SK-N-SH (cell line): ENCODE measurements around the gene SLC8A1. TPM values are rescaled to one million over a fixed set of nuclear protein-coding genes. Genes with fewer than 3 reads are reported as not detected.

Source experiments
- CTCF ChIA-PET: fragments of 300-600, 350-600 bp; formaldehyde crosslinking; extraction: SDS; loops from one replicate; lab custom pipeline; 2021; lab: Yijun Ruan, JAX
- POLR2A ChIA-PET: fragments of 350-600 bp; sonication (Branson Sonifier 250); formaldehyde crosslinking; extraction: SDS; loops from one replicate; lab custom pipeline; 2020; ENCODE audit warnings: antibody characterized with exemption, inconsistent platforms; lab: Yijun Ruan, JAX
- DNase-seq: peaks from one replicate; pipeline ENCODE4 v3.0.0; 2012
- H2AFZ ChIP-seq: fragments of 200-600 bp; sonication (generic); 2 replicates; pipeline ENCODE4 v1.8.1; 2016; ENCODE audit warnings: antibody characterized with exemption, mild to moderate bottlenecking, low read depth
- H3F3A ChIP-seq: fragments of 200-600 bp; sonication (generic); replicated peaks from 2 replicates; pipeline ENCODE3; 2016; ENCODE audit warnings: antibody characterized with exemption, mild to moderate bottlenecking; ENCODE audit not compliant: insufficient read depth
- H3K27ac ChIP-seq, 2 experiments: fragments of 200-500 bp in 1 of 2; fragments of 200-600 bp in 1 of 2; sonication (Bioruptor generic) in 1 of 2; sonication (generic), shearing (Covaris generic) in 1 of 2; 2 replicates each; pipeline versions ENCODE4 v1.5.1 to v1.6.1; 2014 to 2016; ENCODE audit warnings: low read depth in 2 of 2, inconsistent platforms in 1 of 2, low read length in 1 of 2, mild to moderate bottlenecking in 1 of 2, mixed read lengths in 1 of 2
- H3K27me3 ChIP-seq: fragments of 200-600 bp; sonication (generic), shearing (Covaris generic); 2 replicates; pipeline ENCODE4 v1.6.1; 2016; ENCODE audit warnings: mixed run types; ENCODE audit not compliant: insufficient read depth
- H3K36me3 ChIP-seq, 2 experiments: fragments of 200-500 bp in 1 of 2; fragments of 200-600 bp in 1 of 2; sonication (Bioruptor generic) in 1 of 2; sonication (generic) in 1 of 2; replicated peaks in 1 of 2; 2 replicates each; pipeline versions ENCODE3 to v1.5.1; 2014 to 2016; ENCODE audit warnings: low read length in 1 of 2, mild to moderate bottlenecking in 1 of 2; ENCODE audit not compliant: insufficient read depth in 2 of 2, control insufficient read depth in 1 of 2
- H3K4me1 ChIP-seq, 2 experiments: fragments of 200-500 bp in 1 of 2; fragments of 200-600 bp in 1 of 2; sonication (Bioruptor generic) in 1 of 2; sonication (generic), shearing (Covaris generic) in 1 of 2; 2 replicates each; pipeline versions ENCODE4 v1.5.1 to v1.6.1; 2014 to 2016; ENCODE audit warnings: low read depth in 1 of 2, low read length in 1 of 2, mixed run types in 1 of 2; ENCODE audit not compliant: insufficient read depth in 2 of 2, control insufficient read depth in 1 of 2
- H3K4me2 ChIP-seq: fragments of 200-600 bp; sonication (generic), shearing (Covaris generic); 2 replicates; pipeline ENCODE4 v1.6.1; 2017; ENCODE audit warnings: mixed run types
- H3K4me3 ChIP-seq, 2 experiments: fragments of 200-500 bp in 1 of 2; fragments of 200-600 bp in 1 of 2; sonication (Bioruptor generic) in 1 of 2; sonication (generic), shearing (Covaris generic) in 1 of 2; 2 replicates each; pipeline versions ENCODE4 v1.5.1 to v1.8.1; 2014 to 2016; ENCODE audit warnings: low read depth in 2 of 2, inconsistent platforms in 1 of 2, low read length in 1 of 2, mild to moderate bottlenecking in 1 of 2, mixed read lengths in 1 of 2, moderate library complexity in 1 of 2
- H3K79me2 ChIP-seq: fragments of 200-600 bp; sonication (generic); 2 replicates; pipeline ENCODE4 v1.8.1; 2017; ENCODE audit warnings: mild to moderate bottlenecking; ENCODE audit not compliant: insufficient read depth
- H3K9ac ChIP-seq: fragments of 200-600 bp; sonication (generic); 2 replicates; pipeline ENCODE4 v1.6.1; 2017; ENCODE audit warnings: mixed run types
- H3K9me2 ChIP-seq: fragments of 200-600 bp; sonication (generic); 2 replicates; pipeline ENCODE4 v1.6.1; 2017; ENCODE audit warnings: mixed run types
- H3K9me3 ChIP-seq: fragments of 200-600 bp; sonication (generic); 2 replicates; pipeline ENCODE4 v1.6.1; 2017; ENCODE audit warnings: mixed run types, mild to moderate bottlenecking, moderate library complexity
- H4K20me1 ChIP-seq: fragments of 200-600 bp; sonication (generic); 2 replicates; pipeline ENCODE4 v1.6.1; 2017; ENCODE audit warnings: mild to moderate bottlenecking, mixed run types; ENCODE audit not compliant: insufficient read depth
- CHD2 ChIP-seq: fragments of 150-350 bp; IDR thresholded peaks from 2 replicates; pipeline ENCODE4 v1.6.1; 2018; ENCODE audit warnings: low read length; ENCODE audit not compliant: partially characterized antibody
- ELF1 ChIP-seq: IDR thresholded peaks from 2 replicates; pipeline ENCODE4 v1.4.0; 2012
- EP300 ChIP-seq, 2 experiments: IDR thresholded peaks; 2 replicates each; pipeline versions ENCODE4 v1.4.0 to v1.6.1; 2012; ENCODE audit warnings: borderline replicate concordance in 1 of 2, low read depth in 1 of 2, low read length in 1 of 2
- FOSL2 ChIP-seq: IDR thresholded peaks from 2 replicates; pipeline ENCODE4 v1.4.0; 2012; ENCODE audit warnings: low read depth, mild to moderate bottlenecking, moderate library complexity, borderline replicate concordance
- FOXJ3 ChIP-seq: sonication (generic); formaldehyde crosslinking; IDR thresholded peaks from 2 replicates; pipeline ENCODE4 v1.5.1; 2020; ENCODE audit warnings: mild to moderate bottlenecking, missing genetic modification reagents
- GABPA ChIP-seq: IDR thresholded peaks from 2 replicates; pipeline ENCODE4 v1.4.0; 2012; ENCODE audit warnings: low read depth, mild to moderate bottlenecking
- GATA2 ChIP-seq: sonication (generic); formaldehyde crosslinking; IDR thresholded peaks from 2 replicates; pipeline ENCODE4 v1.5.0; 2020; ENCODE audit warnings: mild to moderate bottlenecking, missing genetic modification reagents
- JUND ChIP-seq: IDR thresholded peaks from 2 replicates; pipeline ENCODE4 v1.4.0; 2012
- MAX ChIP-seq: IDR thresholded peaks from 2 replicates; pipeline ENCODE4 v1.4.0; 2012; ENCODE audit warnings: low read depth
- MXI1 ChIP-seq: IDR thresholded peaks from 2 replicates; pipeline ENCODE4 v1.6.1; 2012; ENCODE audit warnings: mild to moderate bottlenecking, low read depth, low read length, improper control_type of control experiment
- NRF1 ChIP-seq: IDR thresholded peaks from 2 replicates; pipeline ENCODE4 v1.6.1; 2012; ENCODE audit warnings: low read depth, mild to moderate bottlenecking, low read length
- RXRA ChIP-seq: IDR thresholded peaks from 2 replicates; pipeline ENCODE4 v1.4.0; 2012; ENCODE audit warnings: low read depth, mild to moderate bottlenecking, borderline replicate concordance
- SIN3A ChIP-seq: IDR thresholded peaks from 2 replicates; pipeline ENCODE4 v1.6.1; 2012; ENCODE audit warnings: low read depth, mild to moderate bottlenecking, low read length, moderate library complexity, borderline replicate concordance
- SMC3 ChIP-seq: IDR thresholded peaks from 2 replicates; pipeline ENCODE4 v1.6.1; 2012; ENCODE audit warnings: low read depth, low read length, improper control_type of control experiment
- TAF1 ChIP-seq: IDR thresholded peaks from 2 replicates; pipeline ENCODE4 v1.6.1; 2012; ENCODE audit warnings: low read depth, mild to moderate bottlenecking, low read length, moderate library complexity, borderline replicate concordance
- TCF12 ChIP-seq: IDR thresholded peaks from 2 replicates; pipeline ENCODE4 v1.4.0; 2012
- TEAD4 ChIP-seq: IDR thresholded peaks from 2 replicates; pipeline ENCODE4 v1.4.0; 2012; ENCODE audit warnings: mild to moderate bottlenecking, borderline replicate concordance; ENCODE audit not compliant: insufficient read depth
- USF2 ChIP-seq: fragments of 150-350 bp; IDR thresholded peaks from 2 replicates; pipeline ENCODE4 v1.6.1; 2017; ENCODE audit warnings: antibody characterized with exemption, low read length, low read depth, borderline replicate concordance
- WGBS: methylation state at CpG from one replicate; pipeline ENCODE4 v1.1.6; 2017; ENCODE audit warnings: low lambda C conversion rate; 5-methylcytosine and 5-hydroxymethylcytosine counted together
- polyA plus RNA-seq, 3 experiments: library from polyadenylated mRNA; depleted of rRNA; stranded (reverse); fragments of >200 nt; gene quantifications; 2 replicates each; pipeline ENCODE4 v1.2.3, GENCODE V29; 2012
- TF ChIP-seq, protein P1 (sequence below): IDR thresholded peaks from 2 replicates; pipeline ENCODE4 v1.6.1; 2012; ENCODE audit warnings: mild to moderate bottlenecking, low read depth, low read length, moderate library complexity
- TF ChIP-seq, protein P2 (sequence below): IDR thresholded peaks from 2 replicates; pipeline ENCODE4; 2012

SLC8A1 gene
- polyA plus RNA-seq (2012; rRNA removed): 3.2 and 4.6 TPM in 2 replicates
- 4.1 and 4.4 TPM in 2 replicates for polyA plus RNA-seq (2012; cell fraction: cytosol; rRNA removed)
- 1.2 and 2.9 TPM in 2 replicates for polyA plus RNA-seq (2012; cell fraction: nucleus; rRNA removed)

DNA sequence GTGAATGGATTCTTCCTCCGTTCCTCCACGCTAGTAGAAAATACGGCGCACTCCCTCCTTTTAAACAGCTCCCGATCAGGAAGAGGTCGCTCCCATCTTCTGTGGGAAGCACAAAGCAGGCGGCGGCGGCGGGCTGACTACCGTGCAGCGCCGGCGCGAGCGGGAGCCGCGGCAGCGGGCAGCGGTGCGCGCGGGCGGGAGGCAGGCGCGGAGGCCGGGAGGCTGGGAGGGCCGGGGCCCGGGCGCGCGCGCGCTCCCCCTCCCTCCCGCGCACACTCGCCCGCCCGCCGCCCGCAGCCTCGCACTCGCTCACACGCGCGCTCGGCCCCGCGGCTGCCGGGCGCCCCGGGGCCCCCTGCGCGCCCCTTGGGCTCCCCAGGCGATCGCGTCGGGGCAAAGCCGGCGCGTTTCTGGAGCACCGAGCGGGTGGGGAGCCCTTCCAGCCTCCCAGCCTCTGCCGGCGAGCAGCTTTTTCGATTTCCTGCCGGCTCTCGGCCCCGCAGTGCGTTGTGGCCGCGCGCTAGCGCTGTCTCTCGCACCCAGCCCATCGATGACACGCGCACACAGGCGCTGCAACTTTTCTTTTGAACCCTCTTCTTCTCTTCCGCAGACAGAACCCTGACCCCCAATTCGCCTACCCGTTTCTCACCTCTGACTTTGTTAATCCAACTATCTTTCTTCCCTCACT lies at the start of gene SLC8A1:
TSS of gene SLC8A1 (minus strand) at position 173 of the 688 bp plus-strand sequence.
- POLR2A ChIA-PET: no interaction called here
- CTCF ChIA-PET: interaction anchor here (0.6 to 5.9 kb wide), 13 partner anchors 8 to 1247 kb away, joined by 3 to 71 read pairs (median 6); no protein-coding TSS in a partner anchor
- peak within 1 kb of the TSS; percentile 76 for H3K9ac ChIP-seq
- peak within 1 kb of the TSS; percentile 90 for H2AFZ ChIP-seq
- WGBS: 4% methylated on average over 34 of the region's 82 CpGs
- peaks cover 0 to 17% of the 10 kb centered on the region in 2 experiments; a peak in 2 of 4 replicates for H3K4me1 ChIP-seq
- TF ChIP-seq MAX: 0 out of 2 replicates have a peak, but pooled peaks have one; percentile 64
- TF ChIP-seq NRF1: 0 out of 2 replicates have a peak, but pooled peaks have one; percentile 15
- TF ChIP-seq, protein P1, sequence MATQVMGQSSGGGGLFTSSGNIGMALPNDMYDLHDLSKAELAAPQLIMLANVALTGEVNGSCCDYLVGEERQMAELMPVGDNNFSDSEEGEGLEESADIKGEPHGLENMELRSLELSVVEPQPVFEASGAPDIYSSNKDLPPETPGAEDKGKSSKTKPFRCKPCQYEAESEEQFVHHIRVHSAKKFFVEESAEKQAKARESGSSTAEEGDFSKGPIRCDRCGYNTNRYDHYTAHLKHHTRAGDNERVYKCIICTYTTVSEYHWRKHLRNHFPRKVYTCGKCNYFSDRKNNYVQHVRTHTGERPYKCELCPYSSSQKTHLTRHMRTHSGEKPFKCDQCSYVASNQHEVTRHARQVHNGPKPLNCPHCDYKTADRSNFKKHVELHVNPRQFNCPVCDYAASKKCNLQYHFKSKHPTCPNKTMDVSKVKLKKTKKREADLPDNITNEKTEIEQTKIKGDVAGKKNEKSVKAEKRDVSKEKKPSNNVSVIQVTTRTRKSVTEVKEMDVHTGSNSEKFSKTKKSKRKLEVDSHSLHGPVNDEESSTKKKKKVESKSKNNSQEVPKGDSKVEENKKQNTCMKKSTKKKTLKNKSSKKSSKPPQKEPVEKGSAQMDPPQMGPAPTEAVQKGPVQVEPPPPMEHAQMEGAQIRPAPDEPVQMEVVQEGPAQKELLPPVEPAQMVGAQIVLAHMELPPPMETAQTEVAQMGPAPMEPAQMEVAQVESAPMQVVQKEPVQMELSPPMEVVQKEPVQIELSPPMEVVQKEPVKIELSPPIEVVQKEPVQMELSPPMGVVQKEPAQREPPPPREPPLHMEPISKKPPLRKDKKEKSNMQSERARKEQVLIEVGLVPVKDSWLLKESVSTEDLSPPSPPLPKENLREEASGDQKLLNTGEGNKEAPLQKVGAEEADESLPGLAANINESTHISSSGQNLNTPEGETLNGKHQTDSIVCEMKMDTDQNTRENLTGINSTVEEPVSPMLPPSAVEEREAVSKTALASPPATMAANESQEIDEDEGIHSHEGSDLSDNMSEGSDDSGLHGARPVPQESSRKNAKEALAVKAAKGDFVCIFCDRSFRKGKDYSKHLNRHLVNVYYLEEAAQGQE: no peak
- TF ChIP-seq USF2: no peak
- TF ChIP-seq JUND: no peak
- no peak for TF ChIP-seq ELF1
- TF ChIP-seq MXI1: 0 out of 2 replicates have a peak, but pooled peaks have one; percentile 20
- H3K4me2 ChIP-seq: peak within 1 kb of the TSS; percentile 80
- peak; percentile 93 for DNase-seq
- H3K4me3 ChIP-seq: peak within 1 kb of the TSS; percentile 64 to 73
- H3K36me3 ChIP-seq: no peaks in the 10 kb centered on the region
- H4K20me1 ChIP-seq: no peaks in the 10 kb centered on the region
- H3K79me2 ChIP-seq: peaks cover 31% of the 10 kb centered on the region
- no peaks in the 10 kb centered on the region for H3K27me3 ChIP-seq
- peak within 1 kb of the TSS in 1 of 2 experiments; percentile 88; a peak in 2 of 4 replicates for H3K27ac ChIP-seq
- H3F3A ChIP-seq: peaks cover 22% of the 10 kb centered on the region
- no peaks in the 10 kb centered on the region for H3K9me2 ChIP-seq
- H3K9me3 ChIP-seq: no peaks in the 10 kb centered on the region

GRCh38 chr2:40499437-40499836 lies 47.5 kb upstream of the SLC8A1 start:
- CTCF ChIA-PET: interaction anchor here (0.7 to 2.9 kb wide), 4 partner anchors 11 to 1829 kb away, joined by 3 to 16 read pairs (median 4); no protein-coding TSS in a partner anchor
- no peak overlapping the region for H3K27ac ChIP-seq
- no peak overlapping the region for H2AFZ ChIP-seq
- WGBS: 61% methylated on average over 2 of the region's 2 CpGs
- H3F3A ChIP-seq: no peaks in the 10 kb centered on the region
- no peaks in the 10 kb centered on the region for H3K27me3 ChIP-seq
- DNase-seq: no peak
- POLR2A ChIA-PET: no interaction called here
- H4K20me1 ChIP-seq: no peaks in the 10 kb centered on the region
- H3K4me2 ChIP-seq: no peak overlapping the region
- H3K4me3 ChIP-seq: no peak overlapping the region
- no peaks in the 10 kb centered on the region for H3K79me2 ChIP-seq
- no peaks in the 10 kb centered on the region for H3K36me3 ChIP-seq
- no peaks in the 10 kb centered on the region for H3K9me2 ChIP-seq
- no peaks in the 10 kb centered on the region for H3K4me1 ChIP-seq
- H3K9me3 ChIP-seq: no peaks in the 10 kb centered on the region
- H3K9ac ChIP-seq: no peak overlapping the region
- TF ChIP-seq SIN3A (no peak), TCF12 (no peak), ELF1 (no peak), FOXJ3 (CRISPR knock-in tag) (no peak), TEAD4 (no peak), USF2 (no peak), RXRA (no peak), GABPA (no peak), FOSL2 (no peak), EP300 (IDR thresholded peaks at IDR 0.05; ENCODE audit: borderline replicate concordance in 1 of 2, low read depth in 1 of 2, low read length in 1 of 2) (no peak), TAF1 (no peak), GATA2 (CRISPR knock-in tag) (no peak), CHD2 (no peak), SMC3 (no peak), NRF1 (no peak)
- TF ChIP-seq, protein P2, sequence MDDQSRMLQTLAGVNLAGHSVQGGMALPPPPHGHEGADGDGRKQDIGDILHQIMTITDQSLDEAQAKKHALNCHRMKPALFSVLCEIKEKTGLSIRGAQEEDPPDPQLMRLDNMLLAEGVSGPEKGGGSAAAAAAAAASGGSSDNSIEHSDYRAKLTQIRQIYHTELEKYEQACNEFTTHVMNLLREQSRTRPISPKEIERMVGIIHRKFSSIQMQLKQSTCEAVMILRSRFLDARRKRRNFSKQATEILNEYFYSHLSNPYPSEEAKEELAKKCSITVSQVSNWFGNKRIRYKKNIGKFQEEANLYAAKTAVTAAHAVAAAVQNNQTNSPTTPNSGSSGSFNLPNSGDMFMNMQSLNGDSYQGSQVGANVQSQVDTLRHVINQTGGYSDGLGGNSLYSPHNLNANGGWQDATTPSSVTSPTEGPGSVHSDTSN: no peak
